Type B pancreatic cell (in vitro differentiated cells): Measurements from ENCODE around the gene DND1. TPM values are rescaled to one million over a fixed set of nuclear protein-coding genes. Genes with fewer than 3 reads are reported as not detected.
"Not testable (repeated sequence)": the region's sequence is repeated elsewhere in the genome, so short reads cannot be mapped to it uniquely, and the experiment has no call there.

Experiments used
- DNase-seq: peaks from one replicate; pipeline ENCODE4 v3.0.0; 2021; ENCODE audit warnings: mixed read lengths; ENCODE audit not compliant: unreplicated experiment; ENCODE audit errors: extremely low spot score
- H3K27ac Mint-ChIP-seq: 2 replicates; pipeline ENCODE4 v1.8.0; 2021; ENCODE audit warnings: mild to moderate bottlenecking, mixed read lengths
- H3K27me3 Mint-ChIP-seq: 2 replicates; pipeline ENCODE4 v1.8.0; 2021; ENCODE audit warnings: mixed read lengths
- H3K36me3 Mint-ChIP-seq: 2 replicates; pipeline ENCODE4 v1.8.0; 2021; ENCODE audit warnings: mixed read lengths
- H3K4me1 Mint-ChIP-seq: one replicate; pipeline ENCODE4 v1.8.0; 2021; ENCODE audit warnings: mixed read lengths; ENCODE audit not compliant: unreplicated experiment
- H3K4me3 Mint-ChIP-seq: 2 replicates; pipeline ENCODE4 v1.8.0; 2021; ENCODE audit warnings: mild to moderate bottlenecking, mixed read lengths
- H3K9me3 Mint-ChIP-seq: 2 replicates; pipeline ENCODE4 v1.8.0; 2021; ENCODE audit warnings: mixed read lengths
- total RNA-seq: library from RNA; stranded (reverse); gene quantifications from 2 replicates; pipeline ENCODE4 v1.2.1, GENCODE V29; 2021; ENCODE audit warnings: low replicate concordance
- TF ChIP-seq, protein P1 (sequence below): fragments of 200-600 bp; sonication (generic); conservative IDR thresholded peaks from 2 replicates; pipeline ENCODE4 v1.5.0; 2021; ENCODE audit warnings: antibody characterized with exemption, mild to moderate bottlenecking

The DND1 gene
- total RNA-seq, 1 donor from 2014 or later = 2.6 TPM

DNA sequence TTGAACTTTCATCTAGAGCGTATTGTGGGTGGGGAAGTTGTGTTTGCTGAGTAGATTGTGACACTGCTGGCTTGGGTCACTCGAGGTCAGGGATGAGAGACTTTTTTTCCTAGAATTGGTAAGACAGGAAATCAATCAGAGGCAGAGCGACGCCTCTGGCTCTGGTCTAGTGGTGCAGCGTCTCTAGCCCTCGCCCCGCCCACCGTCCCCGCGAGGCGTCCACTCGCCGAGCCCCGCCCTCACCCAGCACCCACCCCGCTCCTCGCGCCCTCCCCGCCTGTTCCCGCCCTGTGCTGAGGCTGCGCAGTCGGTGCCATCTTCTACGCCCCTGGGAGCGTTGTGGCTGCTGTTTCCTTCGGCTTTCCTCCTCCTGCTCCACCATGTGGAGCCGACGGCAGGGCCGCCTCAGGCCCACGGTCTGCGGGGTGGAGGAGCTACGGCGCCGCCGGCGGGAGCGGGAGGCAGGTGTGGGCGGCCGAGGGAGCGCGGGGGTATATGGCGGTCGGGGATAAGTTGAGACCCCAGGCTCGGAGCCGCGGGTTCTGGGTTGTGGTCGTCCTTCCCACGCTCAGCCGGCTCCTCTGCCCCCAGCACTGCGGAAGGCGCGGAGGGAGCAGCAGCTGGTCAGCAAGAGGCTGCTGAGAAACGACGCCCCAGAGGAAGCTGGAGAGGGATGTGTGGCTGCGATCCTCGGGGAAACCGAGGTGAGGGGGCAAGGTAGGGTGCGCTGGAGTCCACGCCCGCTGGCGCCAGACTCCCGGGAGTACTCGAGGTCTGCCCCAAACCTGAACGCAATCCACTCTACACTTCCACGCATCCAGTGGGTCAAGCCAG is 34.0 kb downstream of the DND1 start, which contains the start of gene TMCO6:
TSS of gene TMCO6 (plus strand) at position 304 of the 834 bp plus-strand sequence. CDS start at position 381, 77 bp downstream.
- peak within 1 kb of the TSS; percentile 92 for H3K4me3 Mint-ChIP-seq
- no peaks in the 10 kb centered on the region for H3K36me3 Mint-ChIP-seq
- no peaks in the 10 kb centered on the region for H3K27me3 Mint-ChIP-seq
- H3K4me1 Mint-ChIP-seq = peaks cover 22% of the 10 kb centered on the region
- peak; percentile 96 for DNase-seq
- no peaks in the 10 kb centered on the region for H3K9me3 Mint-ChIP-seq
- TF ChIP-seq, protein P1, sequence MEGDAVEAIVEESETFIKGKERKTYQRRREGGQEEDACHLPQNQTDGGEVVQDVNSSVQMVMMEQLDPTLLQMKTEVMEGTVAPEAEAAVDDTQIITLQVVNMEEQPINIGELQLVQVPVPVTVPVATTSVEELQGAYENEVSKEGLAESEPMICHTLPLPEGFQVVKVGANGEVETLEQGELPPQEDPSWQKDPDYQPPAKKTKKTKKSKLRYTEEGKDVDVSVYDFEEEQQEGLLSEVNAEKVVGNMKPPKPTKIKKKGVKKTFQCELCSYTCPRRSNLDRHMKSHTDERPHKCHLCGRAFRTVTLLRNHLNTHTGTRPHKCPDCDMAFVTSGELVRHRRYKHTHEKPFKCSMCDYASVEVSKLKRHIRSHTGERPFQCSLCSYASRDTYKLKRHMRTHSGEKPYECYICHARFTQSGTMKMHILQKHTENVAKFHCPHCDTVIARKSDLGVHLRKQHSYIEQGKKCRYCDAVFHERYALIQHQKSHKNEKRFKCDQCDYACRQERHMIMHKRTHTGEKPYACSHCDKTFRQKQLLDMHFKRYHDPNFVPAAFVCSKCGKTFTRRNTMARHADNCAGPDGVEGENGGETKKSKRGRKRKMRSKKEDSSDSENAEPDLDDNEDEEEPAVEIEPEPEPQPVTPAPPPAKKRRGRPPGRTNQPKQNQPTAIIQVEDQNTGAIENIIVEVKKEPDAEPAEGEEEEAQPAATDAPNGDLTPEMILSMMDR = peak; percentile 74
- peak within 1 kb of the TSS; percentile 93 for H3K27ac Mint-ChIP-seq

DNA sequence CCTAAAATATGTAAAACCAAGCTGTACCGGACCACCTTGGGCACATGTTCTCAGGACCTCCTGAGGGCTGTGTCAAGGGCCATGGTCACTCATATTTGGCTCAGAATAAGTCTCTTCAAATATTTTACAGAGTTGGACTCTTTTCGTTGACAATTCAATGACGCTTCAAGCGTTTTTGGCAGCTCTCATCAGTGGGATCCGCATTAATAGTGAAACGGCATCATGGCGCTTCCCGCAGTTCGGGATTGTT is 34.6 kb downstream of the DND1 start:
- H3K4me3 Mint-ChIP-seq = peak overlapping the region; percentile 92
- peak overlapping the region; percentile 93 for H3K27ac Mint-ChIP-seq
- peaks cover 22% of the 10 kb centered on the region for H3K4me1 Mint-ChIP-seq
- not testable (repeated sequence) for H3K9me3 Mint-ChIP-seq, DNase-seq, H3K27me3 Mint-ChIP-seq, H3K36me3 Mint-ChIP-seq

DNA sequence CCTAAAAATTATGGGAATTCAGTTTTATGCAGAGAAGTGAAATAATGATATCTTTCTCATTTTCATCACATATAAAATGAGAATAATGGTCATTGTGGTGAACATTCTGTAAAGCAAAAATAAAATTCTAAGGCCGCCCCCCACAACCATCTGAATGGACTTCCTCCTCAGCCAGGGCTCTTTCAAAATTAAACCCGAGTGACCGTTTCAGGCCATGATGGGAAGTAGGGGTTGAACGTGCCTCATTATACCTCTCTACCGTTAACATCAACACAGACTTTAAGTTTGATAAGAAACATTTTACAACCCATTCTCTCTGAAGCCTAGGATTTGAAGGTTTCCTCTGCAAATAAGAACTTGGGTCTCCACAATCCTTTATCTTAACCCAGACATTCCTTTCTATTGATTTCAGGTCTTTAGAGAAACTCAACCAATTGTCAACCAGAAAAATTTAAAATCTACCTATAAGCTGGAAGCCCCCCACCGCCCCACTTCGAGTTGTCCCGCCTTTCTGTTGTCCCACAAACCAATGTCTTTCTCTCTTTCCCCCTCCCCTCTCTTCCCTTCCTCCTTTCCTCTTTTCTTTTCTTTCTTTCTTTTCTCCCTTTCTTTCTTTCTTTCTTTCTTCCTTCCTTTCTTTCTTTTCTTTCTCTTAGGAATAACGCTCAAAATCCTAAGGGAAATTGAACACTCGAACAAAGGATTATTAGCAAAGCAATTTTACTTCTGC is 35.8 kb downstream of the DND1 start:
- H3K27me3 Mint-ChIP-seq = no peaks in the 10 kb centered on the region
- H3K4me1 Mint-ChIP-seq = peaks cover 22% of the 10 kb centered on the region
- TF ChIP-seq, protein P1 = no peak
- no peak overlapping the region for H3K4me3 Mint-ChIP-seq
- no peaks in the 10 kb centered on the region for H3K36me3 Mint-ChIP-seq
- peak overlapping the region; percentile 42 for H3K27ac Mint-ChIP-seq
- no peak for DNase-seq
- no peaks in the 10 kb centered on the region for H3K9me3 Mint-ChIP-seq

DNA sequence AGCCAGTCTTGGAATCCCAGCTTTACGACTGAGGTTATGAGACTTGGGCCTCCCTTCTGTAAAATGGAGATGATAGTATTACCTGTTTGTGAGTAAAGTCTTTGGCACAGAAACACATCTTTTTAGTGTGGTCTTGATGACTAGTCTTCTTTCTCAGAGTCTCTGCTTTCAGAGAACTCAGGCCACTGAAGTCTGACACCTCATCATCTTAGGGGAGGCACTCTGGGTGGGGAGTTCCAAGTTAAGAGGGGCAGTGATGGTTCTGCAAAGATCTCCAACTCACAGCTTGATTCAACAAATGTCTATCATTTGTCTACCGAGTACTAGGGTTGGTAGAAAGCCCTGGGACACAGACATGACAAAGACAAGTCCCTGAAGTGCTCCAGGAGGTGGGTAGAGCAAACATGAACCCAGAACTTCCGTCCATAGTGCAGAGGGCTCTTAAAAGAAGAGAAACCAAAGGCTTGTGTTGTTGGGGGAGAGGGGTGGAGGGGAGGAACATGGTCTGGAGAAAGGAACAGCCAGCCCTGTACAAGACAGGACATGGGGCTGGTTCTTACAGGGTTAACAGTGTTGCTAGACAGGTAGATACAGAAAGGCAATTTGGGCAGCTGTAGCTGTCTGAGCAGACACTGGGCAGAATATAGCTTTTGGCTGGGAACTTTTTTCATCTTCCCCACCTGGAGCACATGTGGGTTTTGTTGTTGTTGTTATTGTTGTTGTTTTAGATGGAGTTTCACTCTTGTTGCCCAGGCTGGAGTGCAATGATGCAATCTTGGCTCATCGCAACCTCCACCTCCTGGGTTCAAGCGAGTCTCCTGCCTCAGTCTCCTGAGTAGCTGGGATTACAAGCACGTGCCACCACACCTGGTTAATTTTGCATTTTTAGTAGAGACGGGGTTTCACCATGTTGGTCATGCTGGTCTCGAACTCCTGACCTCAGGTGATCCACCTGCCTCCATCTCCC is 37.8 kb downstream of the DND1 start:
- H3K4me1 Mint-ChIP-seq = peaks cover 15% of the 10 kb centered on the region
- no peak overlapping the region for H3K4me3 Mint-ChIP-seq
- H3K36me3 Mint-ChIP-seq = no peaks in the 10 kb centered on the region
- no peaks in the 10 kb centered on the region for H3K9me3 Mint-ChIP-seq
- TF ChIP-seq, protein P1 = no peak
- no peaks in the 10 kb centered on the region for H3K27me3 Mint-ChIP-seq
- DNase-seq = no peak
- no peak overlapping the region for H3K27ac Mint-ChIP-seq

DNA sequence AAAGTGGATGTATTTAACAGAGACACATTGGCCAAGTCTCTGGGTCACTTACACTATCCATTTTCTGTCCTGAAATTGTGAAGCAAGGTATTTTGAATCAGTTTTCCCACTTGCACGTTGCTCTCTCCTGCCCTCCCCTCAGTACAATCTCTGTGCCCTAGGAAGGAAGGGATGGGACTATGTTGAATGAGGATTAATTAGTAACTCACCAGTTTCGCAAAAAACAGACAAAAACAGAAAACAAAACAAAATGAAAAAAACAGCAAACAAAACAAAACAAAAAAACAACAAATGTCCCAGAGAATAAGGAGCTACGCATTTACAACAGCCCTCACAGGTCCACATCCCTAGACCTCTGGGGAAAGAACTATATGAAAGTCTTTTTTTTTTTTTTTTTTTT is 39.3 kb downstream of the DND1 start:
- Mint-ChIP-seq H3K27ac (no peak overlapping the region), H3K4me3 (no peak overlapping the region), H3K36me3 (no peaks in the 10 kb centered on the region), H3K9me3 (no peaks in the 10 kb centered on the region), H3K27me3 (no peaks in the 10 kb centered on the region), H3K4me1 (peaks cover 8% of the 10 kb centered on the region)
- no peak for DNase-seq
- TF ChIP-seq, protein P1 = no peak
